Muscle layer of colon (tissue), 2 donors: ENCODE data around the gene MCRIP2.

Source experiments
- H3K27ac ChIP-seq: one replicate; pipeline ENCODE4 v1.7.0; 2013; ENCODE audit warnings: low read depth, mild to moderate bottlenecking, low read length, moderate library complexity
- H3K27me3 ChIP-seq, 2 donors: one replicate each; pipeline ENCODE4 v1.7.0; 2013; ENCODE audit warnings: low read length in 2 of 2, mild to moderate bottlenecking in 2 of 2; ENCODE audit not compliant: insufficient read depth in 2 of 2, control insufficient read depth in 1 of 2
- H3K36me3 ChIP-seq: one replicate; pipeline ENCODE4 v1.7.0; 2013; ENCODE audit warnings: mild to moderate bottlenecking, low read length; ENCODE audit not compliant: insufficient read depth
- H3K4me1 ChIP-seq: one replicate; pipeline ENCODE4 v1.7.0; 2013; ENCODE audit warnings: mild to moderate bottlenecking, low read length; ENCODE audit not compliant: insufficient read depth
- H3K4me3 ChIP-seq, 2 donors: one replicate each; pipeline ENCODE4 v1.7.0; 2013; ENCODE audit warnings: low read length in 2 of 2, low read depth in 1 of 2, mild to moderate bottlenecking in 1 of 2, moderate library complexity in 1 of 2
- H3K9ac ChIP-seq: one replicate; pipeline ENCODE4 v1.7.0; 2013; ENCODE audit warnings: low read length
- H3K9me3 ChIP-seq: one replicate; pipeline ENCODE4 v1.7.0; 2013; ENCODE audit warnings: mild to moderate bottlenecking, low read length
- donor health status: abdominal sarcoma.
- donor health status: Adenocarcinoma of cecum.

The MCRIP2 gene

DNA sequence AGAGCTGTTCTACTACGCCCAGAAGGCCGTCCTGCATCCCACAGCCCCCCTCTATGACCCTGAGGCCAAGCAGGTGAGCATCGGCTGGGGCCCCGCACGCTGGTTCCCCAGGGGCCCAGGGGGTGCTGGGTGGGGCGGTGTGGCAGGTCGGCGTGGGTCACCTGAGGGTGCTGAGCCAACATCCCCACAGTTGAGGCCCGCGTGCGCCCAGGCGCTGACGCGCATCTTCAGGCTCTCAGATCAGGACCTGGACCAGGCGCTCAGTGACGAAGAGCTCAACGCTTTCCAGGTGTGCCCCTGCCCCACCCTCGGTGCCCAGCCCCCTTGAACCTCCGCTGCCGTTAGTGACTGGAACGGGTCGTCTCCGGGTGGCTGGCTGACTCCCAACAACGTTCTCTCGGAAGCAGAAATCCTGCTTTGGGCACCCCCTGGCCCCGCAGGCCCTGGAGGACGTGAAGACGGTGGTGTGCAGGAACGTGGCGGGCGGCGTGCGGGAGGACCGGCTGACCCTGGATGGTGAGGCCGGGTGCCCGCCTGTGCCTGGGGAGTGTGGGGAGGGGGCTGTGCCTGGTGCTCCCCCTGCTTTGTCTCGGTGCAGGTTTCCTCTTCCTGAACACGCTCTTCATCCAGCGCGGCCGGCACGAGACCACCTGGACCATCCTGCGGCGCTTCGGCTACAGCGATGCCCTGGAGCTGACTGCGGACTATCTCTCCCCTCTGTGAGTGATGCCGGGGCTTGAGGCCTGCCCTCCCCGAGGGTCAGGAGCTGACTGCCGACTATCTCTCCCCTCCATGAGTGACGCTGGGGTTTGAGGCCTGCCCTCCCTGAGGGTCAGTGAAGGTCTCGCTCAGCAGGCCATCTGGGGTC lies 29.1 kb downstream of the MCRIP2 start:
- no peak overlapping the region for H3K9ac ChIP-seq
- no peaks in the 10 kb centered on the region for H3K9me3 ChIP-seq
- no peak overlapping the region for H3K4me3 ChIP-seq
- H3K27me3 ChIP-seq: no peaks in the 10 kb centered on the region
- H3K36me3 ChIP-seq: peaks cover 32% of the 10 kb centered on the region
- H3K27ac ChIP-seq: no peak overlapping the region
- peaks cover 25% of the 10 kb centered on the region for H3K4me1 ChIP-seq

DNA sequence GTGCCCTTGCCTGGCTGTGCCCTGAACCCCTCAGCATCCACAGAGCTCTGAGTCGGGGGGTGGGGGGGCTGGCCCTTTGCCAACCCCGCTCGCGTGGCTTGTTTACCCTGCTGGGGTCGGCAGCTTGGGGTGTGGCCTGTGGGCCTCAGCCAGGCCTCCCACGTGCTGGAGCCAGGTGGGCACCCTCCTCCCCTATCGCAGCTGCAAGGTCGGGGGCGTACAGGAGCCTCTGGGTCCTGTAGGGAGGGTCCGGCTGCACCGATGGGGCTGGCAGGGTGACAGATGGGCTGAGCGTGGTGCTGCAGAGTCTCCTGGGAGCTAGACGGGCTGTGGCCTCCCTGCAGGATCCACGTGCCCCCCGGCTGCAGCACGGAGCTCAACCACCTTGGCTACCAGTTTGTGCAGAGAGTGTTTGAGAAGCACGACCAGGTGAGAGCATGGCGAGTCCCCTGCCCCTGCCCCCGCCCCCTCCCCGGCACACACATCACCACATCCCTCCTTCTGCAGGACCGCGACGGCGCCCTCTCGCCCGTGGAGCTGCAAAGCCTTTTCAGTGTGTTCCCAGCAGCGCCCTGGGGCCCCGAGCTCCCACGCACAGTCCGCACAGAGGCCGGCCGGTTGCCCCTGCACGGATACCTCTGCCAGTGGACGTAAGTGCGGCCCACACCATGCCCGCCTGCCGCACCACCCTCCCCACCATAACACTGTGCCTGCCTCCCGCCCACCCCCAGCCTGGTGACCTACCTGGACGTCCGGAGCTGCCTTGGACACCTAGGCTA lies 29.9 kb downstream of the MCRIP2 start:
- H3K4me3 ChIP-seq: no peak overlapping the region
- no peaks in the 10 kb centered on the region for H3K9me3 ChIP-seq
- H3K27me3 ChIP-seq: no peaks in the 10 kb centered on the region
- peaks cover 25% of the 10 kb centered on the region for H3K4me1 ChIP-seq
- no peak overlapping the region for H3K27ac ChIP-seq
- H3K36me3 ChIP-seq: peaks cover 32% of the 10 kb centered on the region
- H3K9ac ChIP-seq: no peak overlapping the region

GRCh38 chr16:672371-672770 lies 30.7 kb downstream of the MCRIP2 start:
- no peak overlapping the region for H3K27ac ChIP-seq
- no peaks in the 10 kb centered on the region for H3K9me3 ChIP-seq
- peaks cover 32% of the 10 kb centered on the region for H3K36me3 ChIP-seq
- peaks cover 0 to 3% of the 10 kb centered on the region in 2 donors for H3K27me3 ChIP-seq
- no peak overlapping the region for H3K4me3 ChIP-seq
- no peak overlapping the region for H3K9ac ChIP-seq
- peaks cover 23% of the 10 kb centered on the region for H3K4me1 ChIP-seq

DNA sequence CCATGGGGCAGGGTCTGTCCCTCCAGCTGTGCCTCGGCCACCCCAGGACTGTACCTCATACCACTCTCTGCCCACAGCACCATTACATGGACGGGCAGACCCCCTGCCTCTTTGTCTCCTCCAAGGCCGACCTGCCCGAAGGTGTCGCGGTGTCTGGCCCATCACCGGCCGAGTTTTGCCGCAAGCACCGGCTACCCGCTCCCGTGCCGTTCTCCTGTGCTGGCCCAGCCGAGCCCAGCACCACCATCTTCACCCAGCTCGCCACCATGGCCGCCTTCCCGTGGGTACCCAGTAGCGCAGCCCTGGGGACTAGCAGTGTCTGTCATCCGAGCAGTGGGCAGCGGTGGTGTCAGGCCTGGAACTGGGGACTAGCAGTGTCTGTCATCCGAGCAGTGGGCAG lies 31.2 kb downstream of the MCRIP2 start:
- Histone ChIP-seq H3K4me3 (no peak overlapping the region), H3K9ac (no peak overlapping the region), H3K27ac (no peak overlapping the region), H3K4me1 (peaks cover 19% of the 10 kb centered on the region), H3K27me3 (peaks cover 0 to 4% of the 10 kb centered on the region in 2 donors), H3K9me3 (no peaks in the 10 kb centered on the region), H3K36me3 (peaks cover 32% of the 10 kb centered on the region)

GRCh38 chr16:673399-673991 lies 31.9 kb downstream of the MCRIP2 start:
- peaks cover 0 to 4% of the 10 kb centered on the region in 2 donors for H3K27me3 ChIP-seq
- H3K4me3 ChIP-seq: no peak overlapping the region
- no peak overlapping the region for H3K9ac ChIP-seq
- H3K4me1 ChIP-seq: peaks cover 18% of the 10 kb centered on the region
- no peak overlapping the region for H3K27ac ChIP-seq
- H3K9me3 ChIP-seq: no peaks in the 10 kb centered on the region
- peaks cover 32% of the 10 kb centered on the region for H3K36me3 ChIP-seq

- H3K27me3 ChIP-seq: peaks cover 0 to 4% of the 10 kb centered on the region in 2 donors
- no peak overlapping the region for H3K27ac ChIP-seq
- H3K4me3 ChIP-seq: no peak overlapping the region
- no peak overlapping the region for H3K9ac ChIP-seq
- H3K4me1 ChIP-seq: peaks cover 9% of the 10 kb centered on the region
- no peaks in the 10 kb centered on the region for H3K9me3 ChIP-seq
- H3K36me3 ChIP-seq: peaks cover 32% of the 10 kb centered on the region
Measured at GRCh38 chr16:674214-674881, 32.7 kb downstream of the MCRIP2 start.

DNA sequence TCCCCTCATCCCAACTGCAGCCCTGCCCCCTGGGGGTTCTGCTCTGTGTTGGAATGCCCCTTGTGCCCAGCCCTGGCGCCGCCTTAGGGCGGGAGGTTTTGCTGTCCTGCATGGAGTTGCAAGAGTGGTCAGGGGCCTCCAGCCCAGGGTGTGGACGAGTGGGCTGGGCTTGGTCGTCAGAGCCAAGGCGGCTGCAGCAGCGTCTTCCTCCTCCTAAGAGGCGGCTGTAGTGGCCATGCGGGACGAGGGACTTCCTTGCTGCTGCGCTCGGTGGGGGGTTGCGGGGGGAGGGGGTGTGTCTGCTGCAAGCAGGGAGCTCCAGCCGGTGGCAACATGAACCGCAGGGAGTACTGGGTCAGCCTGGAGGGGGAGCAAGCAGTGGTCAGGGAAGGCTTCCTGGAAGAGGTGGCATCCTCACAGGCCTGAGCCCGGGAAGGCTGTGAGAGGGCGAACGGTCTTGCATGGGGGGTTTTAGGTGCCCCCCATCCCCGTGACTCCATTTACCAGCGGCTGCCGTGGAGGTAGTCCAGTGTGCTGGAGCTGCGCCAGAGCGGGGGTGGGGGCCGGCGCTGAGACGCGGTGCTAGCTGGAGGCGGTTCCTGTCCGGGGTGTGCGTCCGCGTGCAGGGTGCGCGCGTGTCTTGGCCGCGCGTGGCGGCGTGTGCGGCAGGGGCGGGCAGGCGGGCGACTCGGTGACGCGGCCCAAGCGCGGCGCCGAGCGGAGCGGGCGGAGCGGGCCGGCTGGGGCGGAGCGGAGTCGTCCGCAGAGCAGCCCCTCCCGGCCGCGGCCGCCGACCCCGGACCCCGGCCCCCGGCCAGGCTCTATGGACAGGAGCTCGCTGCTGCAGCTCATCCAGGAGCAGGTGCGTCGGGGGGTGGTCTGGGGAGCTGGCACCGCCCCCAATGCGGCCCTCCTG lies 33.6 kb downstream of the MCRIP2 start, which contains the start of gene RHBDL1:
TSS of gene RHBDL1 (plus strand) at position 704 of the 916 bp plus-strand sequence. CDS start at position 824, 120 bp downstream.
- no peak within 1 kb of the TSS for H3K9ac ChIP-seq
- H3K36me3 ChIP-seq: peaks cover 25% of the 10 kb centered on the region
- no peaks in the 10 kb centered on the region for H3K9me3 ChIP-seq
- peaks cover 8% of the 10 kb centered on the region for H3K4me1 ChIP-seq
- H3K27ac ChIP-seq: peak within 1 kb of the TSS; percentile 19
- peaks cover 0 to 4% of the 10 kb centered on the region in 2 donors for H3K27me3 ChIP-seq
- no peak within 1 kb of the TSS for H3K4me3 ChIP-seq

DNA sequence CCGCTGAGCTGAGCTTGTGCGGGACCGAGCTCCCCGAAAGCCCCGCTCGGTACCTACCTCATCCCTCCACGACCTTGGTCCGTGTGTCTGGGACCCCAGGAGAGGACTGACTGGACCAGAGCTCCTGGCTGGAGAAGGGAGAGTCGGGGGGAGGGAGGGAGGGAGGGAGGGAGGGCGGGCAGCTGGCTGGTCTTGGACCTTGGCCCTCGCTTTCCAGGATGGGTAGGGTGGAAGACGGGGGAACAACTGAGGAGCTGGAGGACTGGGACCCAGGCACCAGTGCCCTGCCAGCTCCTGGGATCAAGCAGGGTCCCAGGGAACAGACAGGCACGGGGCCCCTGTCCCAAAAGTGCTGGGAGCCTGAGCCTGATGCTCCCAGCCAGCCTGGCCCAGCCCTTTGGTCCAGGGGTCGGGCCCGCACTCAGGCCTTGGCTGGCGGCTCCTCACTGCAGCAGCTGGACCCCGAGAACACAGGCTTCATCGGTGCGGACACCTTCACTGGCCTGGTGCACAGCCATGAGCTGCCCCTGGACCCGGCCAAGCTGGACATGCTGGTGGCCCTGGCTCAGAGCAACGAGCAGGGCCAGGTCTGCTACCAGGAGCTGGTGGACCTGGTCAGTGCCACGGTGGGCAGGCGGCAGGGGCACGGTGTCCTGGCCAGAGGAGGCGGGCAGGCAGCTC lies 34.4 kb downstream of the MCRIP2 start:
- Histone ChIP-seq H3K9ac (no peak overlapping the region), H3K27ac (no peak overlapping the region), H3K36me3 (peaks cover 19% of the 10 kb centered on the region), H3K4me3 (no peak overlapping the region), H3K27me3 (peaks cover 0 to 4% of the 10 kb centered on the region in 2 donors), H3K9me3 (no peaks in the 10 kb centered on the region), H3K4me1 (peaks cover 11% of the 10 kb centered on the region)

- Histone ChIP-seq H3K9me3 (no peaks in the 10 kb centered on the region), H3K4me1 (peaks cover 16% of the 10 kb centered on the region), H3K9ac (no peak overlapping the region), H3K27ac (no peak overlapping the region), H3K36me3 (peaks cover 17% of the 10 kb centered on the region), H3K27me3 (peaks cover 0 to 4% of the 10 kb centered on the region in 2 donors), H3K4me3 (no peak overlapping the region)
Measured at GRCh38 chr16:676565-676902, 34.9 kb downstream of the MCRIP2 start.

DNA sequence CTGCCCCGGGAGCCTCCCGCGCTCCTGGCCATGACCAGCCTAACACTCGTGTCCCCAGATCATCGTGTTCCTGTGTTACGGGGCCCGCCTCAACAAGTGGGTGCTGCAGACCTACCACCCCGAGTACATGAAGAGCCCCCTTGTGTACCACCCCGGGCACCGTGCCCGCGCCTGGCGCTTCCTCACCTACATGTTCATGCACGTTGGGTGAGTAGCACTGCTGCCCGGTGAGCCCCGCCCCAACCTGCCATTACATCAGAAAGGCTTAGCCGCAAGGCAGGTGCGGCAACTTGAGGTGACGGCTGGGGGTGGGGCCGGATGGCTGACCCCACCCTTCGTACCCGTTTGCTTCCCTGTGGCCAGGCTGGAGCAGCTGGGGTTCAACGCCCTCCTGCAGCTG lies 35.3 kb downstream of the MCRIP2 start:
- H3K27ac ChIP-seq: no peak overlapping the region
- H3K9ac ChIP-seq: no peak overlapping the region
- no peaks in the 10 kb centered on the region for H3K9me3 ChIP-seq
- H3K4me1 ChIP-seq: peaks cover 20% of the 10 kb centered on the region
- H3K4me3 ChIP-seq: no peak overlapping the region
- H3K36me3 ChIP-seq: peaks cover 19% of the 10 kb centered on the region
- H3K27me3 ChIP-seq: peaks cover 0 to 4% of the 10 kb centered on the region in 2 donors
